ENCODE results near the gene TMEM72. TPM values are rescaled to one million over a fixed set of nuclear protein-coding genes. Genes with fewer than 3 reads are reported as not detected.

TMEM72 gene
- total RNA-seq, 1 experiment from 2014 or later, result not detected

GRCh38 chr10:44984671-44985101 lies 73.5 kb downstream of the TMEM72 start:
- RAD21 ChIA-PET (ENCODE audit: low non-redundant PET in 1 of 2, low total read pairs in 2 of 2, uncharacterized antibody in 2 of 2, unreplicated experiment in 2 of 2), result no interaction called here

More at GRCh38 chr10:44984671-44985101, 73.5 kb downstream of the TMEM72 start:
- POLR2A ChIA-PET, result interaction anchor here (0.5 kb wide), 1 partner anchor 37 kb away, joined by 3 read pairs; no protein-coding TSS in a partner anchor
- no peaks in the 10 kb centered on the region for H3K9me2 ChIP-seq (ENCODE audit: insufficient read depth)
- CTCF ChIA-PET, result no interaction called here
- H3K9me3 ChIP-seq (ENCODE audit: control insufficient read depth in 1 of 2, insufficient read depth in 1 of 2, low read depth in 1 of 2, low read length in 2 of 2), result no peaks in the 10 kb centered on the region
- H3K27ac ChIP-seq (ENCODE audit: low read depth, low read length), result no peak overlapping the region
- no peaks in the 10 kb centered on the region for H3K27me3 ChIP-seq (ENCODE audit: insufficient read depth, low read length)
- H3K4me2 ChIP-seq (ENCODE audit: low read length), result no peak overlapping the region
- H2AFZ ChIP-seq (ENCODE audit: low read depth, low read length, poor library complexity, severe bottlenecking), result no peak overlapping the region
- peaks cover 24 to 31% of the 10 kb centered on the region in 2 experiments for H3K4me1 ChIP-seq (ENCODE audit: control insufficient read depth in 1 of 2, insufficient read depth in 2 of 2, low read length in 2 of 2)
- no peaks in the 10 kb centered on the region for H4K20me1 ChIP-seq (ENCODE audit: insufficient read depth)
- no peaks in the 10 kb centered on the region for H3K79me2 ChIP-seq (ENCODE audit: insufficient read depth, low read length)
- ATAC-seq (no peak), DNase-seq (ENCODE audit: low read depth, low spot score) (no peak)
- no peak overlapping the region for H3K9ac ChIP-seq (ENCODE audit: low read length)
- TF ChIP-seq, protein P1, sequence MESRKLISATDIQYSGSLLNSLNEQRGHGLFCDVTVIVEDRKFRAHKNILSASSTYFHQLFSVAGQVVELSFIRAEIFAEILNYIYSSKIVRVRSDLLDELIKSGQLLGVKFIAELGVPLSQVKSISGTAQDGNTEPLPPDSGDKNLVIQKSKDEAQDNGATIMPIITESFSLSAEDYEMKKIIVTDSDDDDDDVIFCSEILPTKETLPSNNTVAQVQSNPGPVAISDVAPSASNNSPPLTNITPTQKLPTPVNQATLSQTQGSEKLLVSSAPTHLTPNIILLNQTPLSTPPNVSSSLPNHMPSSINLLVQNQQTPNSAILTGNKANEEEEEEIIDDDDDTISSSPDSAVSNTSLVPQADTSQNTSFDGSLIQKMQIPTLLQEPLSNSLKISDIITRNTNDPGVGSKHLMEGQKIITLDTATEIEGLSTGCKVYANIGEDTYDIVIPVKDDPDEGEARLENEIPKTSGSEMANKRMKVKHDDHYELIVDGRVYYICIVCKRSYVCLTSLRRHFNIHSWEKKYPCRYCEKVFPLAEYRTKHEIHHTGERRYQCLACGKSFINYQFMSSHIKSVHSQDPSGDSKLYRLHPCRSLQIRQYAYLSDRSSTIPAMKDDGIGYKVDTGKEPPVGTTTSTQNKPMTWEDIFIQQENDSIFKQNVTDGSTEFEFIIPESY (IDR thresholded peaks at IDR 0.05; ENCODE audit: extremely low read depth, insufficient replicate concordance, low read length), result no peak
- TF ChIP-seq TCF7L2 (IDR thresholded peaks at IDR 0.05; ENCODE audit: borderline replicate concordance, extremely low read depth, insufficient read depth, insufficient read length), result no peak
- TF ChIP-seq EZH2 (IDR thresholded peaks at IDR 0.05), result no peak
- TF ChIP-seq, protein P2, sequence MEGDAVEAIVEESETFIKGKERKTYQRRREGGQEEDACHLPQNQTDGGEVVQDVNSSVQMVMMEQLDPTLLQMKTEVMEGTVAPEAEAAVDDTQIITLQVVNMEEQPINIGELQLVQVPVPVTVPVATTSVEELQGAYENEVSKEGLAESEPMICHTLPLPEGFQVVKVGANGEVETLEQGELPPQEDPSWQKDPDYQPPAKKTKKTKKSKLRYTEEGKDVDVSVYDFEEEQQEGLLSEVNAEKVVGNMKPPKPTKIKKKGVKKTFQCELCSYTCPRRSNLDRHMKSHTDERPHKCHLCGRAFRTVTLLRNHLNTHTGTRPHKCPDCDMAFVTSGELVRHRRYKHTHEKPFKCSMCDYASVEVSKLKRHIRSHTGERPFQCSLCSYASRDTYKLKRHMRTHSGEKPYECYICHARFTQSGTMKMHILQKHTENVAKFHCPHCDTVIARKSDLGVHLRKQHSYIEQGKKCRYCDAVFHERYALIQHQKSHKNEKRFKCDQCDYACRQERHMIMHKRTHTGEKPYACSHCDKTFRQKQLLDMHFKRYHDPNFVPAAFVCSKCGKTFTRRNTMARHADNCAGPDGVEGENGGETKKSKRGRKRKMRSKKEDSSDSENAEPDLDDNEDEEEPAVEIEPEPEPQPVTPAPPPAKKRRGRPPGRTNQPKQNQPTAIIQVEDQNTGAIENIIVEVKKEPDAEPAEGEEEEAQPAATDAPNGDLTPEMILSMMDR (IDR thresholded peaks at IDR 0.05 in 2 of 3, conservative IDR thresholded peaks at IDR 0.05 in 1 of 3; ENCODE audit: borderline replicate concordance in 1 of 3, insufficient read depth in 1 of 3, low read depth in 2 of 3, low read length in 2 of 3), result no peak
- TF ChIP-seq RAD21 (IDR thresholded peaks at IDR 0.05; ENCODE audit: low read depth), result no peak
- TF ChIP-seq CEBPB (IDR thresholded peaks at IDR 0.05; ENCODE audit: low read depth), result no peak
- TF ChIP-seq POLR2A (IDR thresholded peaks at IDR 0.05; ENCODE audit: borderline replicate concordance, extremely low read depth, insufficient read depth, insufficient read length), result no peak
- no peak for TF ChIP-seq EGR1 (IDR thresholded peaks at IDR 0.05; ENCODE audit: low read depth)
- TF ChIP-seq SRF (IDR thresholded peaks at IDR 0.05; ENCODE audit: low read depth), result no peak
- no peak for TF ChIP-seq POLR2AphosphoS5 (IDR thresholded peaks at IDR 0.05; ENCODE audit: low read depth, low read length)
- no peak for TF ChIP-seq ZNF274 (IDR thresholded peaks at IDR 0.05; ENCODE audit: low read depth, low read length)
- TF ChIP-seq SP1 (IDR thresholded peaks at IDR 0.05; ENCODE audit: low read depth), result no peak
- no peak for TF ChIP-seq JUND (IDR thresholded peaks at IDR 0.05)
- no peak for TF ChIP-seq MAX (IDR thresholded peaks at IDR 0.05)
- TF ChIP-seq CBX3 (IDR thresholded peaks at IDR 0.05; ENCODE audit: low read depth), result no peak
- TF ChIP-seq ATF3 (IDR thresholded peaks at IDR 0.05), result no peak
- no peak for TF ChIP-seq YY1 (IDR thresholded peaks at IDR 0.05; ENCODE audit: extremely low read depth, insufficient replicate concordance, low read depth, low read length)
- TF ChIP-seq, protein P3, sequence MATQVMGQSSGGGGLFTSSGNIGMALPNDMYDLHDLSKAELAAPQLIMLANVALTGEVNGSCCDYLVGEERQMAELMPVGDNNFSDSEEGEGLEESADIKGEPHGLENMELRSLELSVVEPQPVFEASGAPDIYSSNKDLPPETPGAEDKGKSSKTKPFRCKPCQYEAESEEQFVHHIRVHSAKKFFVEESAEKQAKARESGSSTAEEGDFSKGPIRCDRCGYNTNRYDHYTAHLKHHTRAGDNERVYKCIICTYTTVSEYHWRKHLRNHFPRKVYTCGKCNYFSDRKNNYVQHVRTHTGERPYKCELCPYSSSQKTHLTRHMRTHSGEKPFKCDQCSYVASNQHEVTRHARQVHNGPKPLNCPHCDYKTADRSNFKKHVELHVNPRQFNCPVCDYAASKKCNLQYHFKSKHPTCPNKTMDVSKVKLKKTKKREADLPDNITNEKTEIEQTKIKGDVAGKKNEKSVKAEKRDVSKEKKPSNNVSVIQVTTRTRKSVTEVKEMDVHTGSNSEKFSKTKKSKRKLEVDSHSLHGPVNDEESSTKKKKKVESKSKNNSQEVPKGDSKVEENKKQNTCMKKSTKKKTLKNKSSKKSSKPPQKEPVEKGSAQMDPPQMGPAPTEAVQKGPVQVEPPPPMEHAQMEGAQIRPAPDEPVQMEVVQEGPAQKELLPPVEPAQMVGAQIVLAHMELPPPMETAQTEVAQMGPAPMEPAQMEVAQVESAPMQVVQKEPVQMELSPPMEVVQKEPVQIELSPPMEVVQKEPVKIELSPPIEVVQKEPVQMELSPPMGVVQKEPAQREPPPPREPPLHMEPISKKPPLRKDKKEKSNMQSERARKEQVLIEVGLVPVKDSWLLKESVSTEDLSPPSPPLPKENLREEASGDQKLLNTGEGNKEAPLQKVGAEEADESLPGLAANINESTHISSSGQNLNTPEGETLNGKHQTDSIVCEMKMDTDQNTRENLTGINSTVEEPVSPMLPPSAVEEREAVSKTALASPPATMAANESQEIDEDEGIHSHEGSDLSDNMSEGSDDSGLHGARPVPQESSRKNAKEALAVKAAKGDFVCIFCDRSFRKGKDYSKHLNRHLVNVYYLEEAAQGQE (IDR thresholded peaks at IDR 0.05; ENCODE audit: low read depth), result no peak
- TF ChIP-seq ELF1 (IDR thresholded peaks at IDR 0.05; ENCODE audit: borderline replicate concordance, low read depth), result no peak
- TF ChIP-seq ZFX (IDR thresholded peaks at IDR 0.05), result no peak
- BruUV-seq (replicated peaks), result no TSS peak
- H3K4me3 ChIP-seq (replicated peaks in 1 of 2; ENCODE audit: low read depth in 1 of 2, low read length in 2 of 2), result no peak overlapping the region
- intact Hi-C loops (cut with micrococcal nuclease), result no loop called here
- H3K36me3 ChIP-seq (ENCODE audit: control insufficient read depth in 1 of 2, insufficient read depth in 2 of 2, low read length in 2 of 2), result no peaks in the 10 kb centered on the region

All from HCT116 (cell line).